ENCODE data around the gene KLHL6. TPM values are rescaled to one million over a fixed set of nuclear protein-coding genes. Genes with fewer than 3 reads are reported as not detected.

The KLHL6 gene
- 10 to 100 TPM; 32.9 to 34.6 TPM for total RNA-seq

DNA sequence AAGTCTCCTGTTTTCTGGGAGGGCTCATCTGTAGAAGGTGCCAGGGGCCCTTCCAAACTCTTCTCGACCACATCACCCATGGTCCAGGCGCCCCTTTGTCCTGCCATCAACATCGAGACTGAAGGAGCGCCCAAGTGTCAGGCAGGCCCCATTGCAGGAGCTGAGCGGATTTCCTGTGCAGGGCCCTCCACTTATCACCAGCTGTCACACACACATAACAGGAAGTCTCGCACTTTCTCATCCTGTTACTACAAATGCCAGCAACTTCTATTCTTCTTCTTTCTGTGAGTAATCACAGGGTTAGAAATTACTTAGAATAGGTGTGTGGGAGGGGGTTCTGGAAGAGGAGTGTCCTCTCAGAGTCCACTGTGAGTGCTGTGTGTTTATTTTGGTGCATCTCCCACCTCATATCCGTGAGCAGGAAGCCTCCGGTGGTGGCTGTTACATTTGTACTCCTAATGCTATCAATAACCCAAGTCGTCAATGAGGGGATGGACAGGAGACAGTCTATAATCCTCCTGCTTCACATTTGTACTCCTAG lies at the start of gene KLHL6:
KLHL6 (minus strand) TSS at position 166 of the 541 bp plus-strand sequence; CDS start at position 113, 53 bp downstream.
- CTCF ChIA-PET, result no interaction called here
- POLR2A ChIA-PET, result interaction anchor here (0.6 to 1.0 kb wide), 6 partner anchors 28 to 445 kb away, joined by 3 to 4 read pairs (median 3); partner anchors contain the start of genes KLHL24 and YEATS2

- POLR2A ChIA-PET, result no interaction called here
- CTCF ChIA-PET, result no interaction called here
These were observed 42.5 kb upstream of the KLHL6 start for GRCh38 chr3:183597959-183598358.

DNA sequence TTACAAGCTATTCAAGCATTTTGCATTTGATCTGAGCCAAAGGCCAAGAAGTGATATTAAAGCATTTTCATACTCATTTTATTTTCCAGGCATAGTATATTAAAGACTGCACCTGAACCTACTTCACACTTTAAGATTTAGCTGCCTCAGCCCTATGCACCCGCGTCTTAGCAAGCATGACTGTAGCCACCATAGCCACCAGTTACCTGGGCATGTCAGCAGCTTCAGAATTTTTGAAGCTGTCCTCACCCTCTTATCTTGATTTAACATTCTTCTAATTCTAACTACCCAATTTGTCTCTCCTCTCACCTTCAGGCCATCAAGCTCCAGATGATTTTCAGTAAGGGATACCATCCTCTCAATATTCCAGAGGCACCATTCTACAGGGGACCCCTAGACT lies 39.1 kb upstream of the KLHL6 start:
- ChIA-PET CTCF (no interaction called here), POLR2A (no interaction called here)

GRCh38 chr3:183592821-183593220 lies 37.3 kb upstream of the KLHL6 start:
- CTCF ChIA-PET, result interaction anchor here (0.6 to 2.3 kb wide), 4 partner anchors 34 to 124 kb away, joined by 3 to 6 read pairs (median 3); no protein-coding TSS in a partner anchor
- POLR2A ChIA-PET, result interaction anchor here (0.6 kb wide), 1 partner anchor 124 kb away, joined by 3 read pairs; no protein-coding TSS in a partner anchor

DNA sequence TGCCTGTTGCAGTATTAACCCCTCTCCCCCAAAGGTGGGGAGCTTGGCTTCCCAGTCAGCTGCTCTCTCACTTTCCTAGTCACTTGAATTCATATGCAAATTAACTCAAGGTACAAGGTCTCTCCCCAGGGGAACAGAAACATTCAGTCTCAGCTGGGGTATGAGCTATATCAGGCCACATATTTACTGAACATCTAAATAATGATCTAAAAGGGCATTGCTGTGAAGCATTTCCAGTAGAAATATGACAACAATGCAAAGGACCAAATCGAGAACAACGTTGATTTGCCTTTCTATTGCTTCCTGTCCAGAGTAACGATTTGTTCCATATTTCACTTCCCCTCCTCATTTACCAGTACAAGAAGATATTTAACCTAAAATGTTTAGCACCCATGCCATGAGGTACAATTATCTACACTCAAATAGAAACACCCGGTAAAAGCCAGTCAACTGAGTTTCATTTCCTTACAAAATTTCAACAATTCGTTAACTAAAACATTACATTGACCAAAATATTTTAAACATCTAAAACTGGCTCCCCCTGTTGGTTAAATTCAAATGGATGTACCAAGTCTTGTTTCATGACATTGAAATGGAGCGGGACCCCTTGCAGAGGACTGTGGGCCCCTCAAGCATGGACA lies 36.5 kb upstream of the KLHL6 start:
- POLR2A ChIA-PET, result no interaction called here
- CTCF ChIA-PET, result interaction anchor here (0.6 to 2.3 kb wide), 4 partner anchors 9 to 123 kb away, joined by 3 to 6 read pairs (median 4); no protein-coding TSS in a partner anchor

GRCh38 chr3:183590442-183590841 lies 34.9 kb upstream of the KLHL6 start:
- ChIA-PET POLR2A (no interaction called here), CTCF (interaction anchor here (1.1 to 2.3 kb wide), 2 partner anchors 24 to 121 kb away, joined by 6 read pairs; no protein-coding TSS in a partner anchor)

GRCh38 chr3:183587336-183587735 lies 31.8 kb upstream of the KLHL6 start:
- ChIA-PET POLR2A (no interaction called here), CTCF (no interaction called here)

DNA sequence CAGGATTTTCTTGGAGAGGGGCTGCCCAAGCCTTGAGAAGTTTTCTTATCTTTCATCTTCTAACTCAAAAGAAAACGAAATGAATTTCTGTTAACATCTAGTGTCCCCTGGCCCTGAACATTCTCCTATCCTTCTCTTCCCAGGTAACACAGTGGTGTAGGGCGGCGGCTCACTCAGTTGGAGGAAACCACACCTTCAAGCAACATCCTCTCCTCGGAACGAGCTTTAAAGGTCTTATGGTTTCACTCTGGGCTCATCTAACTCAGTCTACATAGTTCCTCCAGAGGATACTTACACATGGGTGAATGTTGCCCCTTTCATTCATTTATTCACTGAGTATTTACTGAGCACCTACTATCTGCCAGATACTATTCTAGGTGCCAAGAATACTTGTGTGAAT lies 31.0 kb upstream of the KLHL6 start:
- ChIA-PET CTCF (interaction anchor here (0.5 kb wide), 1 partner anchor 72 kb away, joined by 4 read pairs; no protein-coding TSS in a partner anchor), POLR2A (no interaction called here)

GRCh38 chr3:183584914-183585280 lies 29.4 kb upstream of the KLHL6 start:
- ChIA-PET POLR2A (no interaction called here), CTCF (no interaction called here)

DNA sequence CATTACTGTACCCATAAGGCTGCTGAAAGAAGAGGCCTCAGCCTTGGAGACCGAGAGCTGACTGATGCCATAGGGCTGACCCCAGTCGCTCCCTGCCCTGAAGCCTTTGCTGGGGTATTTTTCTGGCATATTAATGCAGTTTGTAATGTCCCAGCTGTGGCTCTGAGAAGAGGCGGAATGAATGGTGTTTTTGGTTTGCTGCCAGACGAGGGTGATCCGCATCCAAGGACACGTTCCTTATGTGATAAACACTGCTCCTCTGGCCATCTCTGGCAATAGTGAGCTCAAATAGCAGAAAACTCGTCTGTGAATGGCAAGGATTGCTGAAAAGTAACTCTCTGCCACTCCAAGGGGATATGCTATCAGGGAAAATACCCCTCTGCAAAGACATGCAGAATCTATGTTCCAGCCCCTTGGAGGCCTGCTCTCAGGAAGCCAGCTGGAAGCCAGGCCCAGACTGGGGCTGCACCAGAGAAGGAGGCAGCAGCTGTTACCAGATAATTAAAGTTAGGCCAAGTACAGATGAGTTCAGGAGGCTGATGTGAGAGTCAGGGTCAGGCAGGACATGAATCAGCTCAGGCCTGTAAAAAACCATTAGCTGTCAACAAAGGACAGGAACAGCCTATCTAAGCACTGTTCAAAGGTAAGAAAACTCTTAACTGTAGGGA lies 28.9 kb upstream of the KLHL6 start:
- POLR2A ChIA-PET, result no interaction called here
- CTCF ChIA-PET, result no interaction called here

GRCh38 chr3:183583331-183584245 lies 28.1 kb upstream of the KLHL6 start:
- POLR2A ChIA-PET, result no interaction called here
- CTCF ChIA-PET, result interaction anchor here (1.5 kb wide), 1 partner anchor 8 kb away, joined by 4 read pairs; no protein-coding TSS in a partner anchor

DNA sequence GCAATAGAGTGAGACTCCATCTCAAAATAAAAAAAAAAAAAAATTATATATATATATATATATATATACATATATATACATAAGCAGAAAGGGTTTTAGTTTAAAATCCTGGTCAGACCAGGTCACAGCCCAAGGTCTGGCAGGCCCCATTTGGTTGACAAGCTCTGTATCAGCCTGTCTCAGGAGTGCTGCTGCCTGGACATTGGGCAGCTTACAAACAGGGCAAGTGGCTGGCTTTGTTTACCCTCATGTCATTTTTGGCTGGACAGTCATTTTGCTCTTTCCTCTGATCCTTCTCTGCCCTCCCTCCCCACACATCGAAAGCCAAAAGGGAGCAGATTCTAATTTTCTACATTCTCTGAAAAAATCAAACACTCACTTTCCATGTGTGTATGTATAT lies 26.7 kb upstream of the KLHL6 start:
- POLR2A ChIA-PET, result no interaction called here
- CTCF ChIA-PET, result interaction anchor here (1.5 kb wide), 1 partner anchor 10 kb away, joined by 4 read pairs; no protein-coding TSS in a partner anchor

DNA sequence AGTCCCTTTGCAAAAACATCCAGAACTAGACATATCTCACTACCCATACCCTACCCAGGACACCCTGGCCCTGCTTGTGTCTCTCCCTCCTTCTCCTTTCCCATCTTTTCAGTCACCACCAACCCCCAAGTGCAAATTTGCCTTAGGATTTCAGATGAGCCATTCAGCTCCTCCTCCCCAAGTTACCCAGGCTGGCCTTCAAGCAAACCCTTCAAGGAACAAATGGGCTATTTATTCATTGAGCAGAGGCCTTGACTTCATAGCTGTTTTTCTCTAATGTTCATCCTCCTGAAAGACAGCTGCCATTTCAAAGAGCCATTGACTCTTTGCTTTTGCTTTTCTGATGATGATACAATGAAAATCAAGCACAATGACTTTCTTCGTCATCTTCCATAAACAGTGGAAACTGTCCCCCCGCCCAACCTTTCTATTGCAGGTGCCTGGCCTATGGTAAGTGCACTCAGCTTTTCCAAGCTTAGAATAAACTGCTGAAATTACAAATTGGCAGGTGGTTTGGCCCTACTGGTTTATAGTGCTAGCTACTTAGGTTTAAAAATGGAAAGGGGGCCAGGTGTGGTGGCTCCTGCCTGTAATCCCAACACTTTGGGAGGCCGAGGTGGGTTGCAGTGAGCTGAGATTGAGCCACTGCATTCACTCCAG lies 26.1 kb upstream of the KLHL6 start:
- ChIA-PET CTCF (interaction anchor here (1.4 kb wide), 1 partner anchor 112 kb away, joined by 3 read pairs; no protein-coding TSS in a partner anchor), POLR2A (no interaction called here)

GRCh38 chr3:183579967-183580900 lies 24.7 kb upstream of the KLHL6 start:
- ChIA-PET CTCF (interaction anchor here (1.4 kb wide), 1 partner anchor 111 kb away, joined by 3 read pairs; no protein-coding TSS in a partner anchor), POLR2A (no interaction called here)

DNA sequence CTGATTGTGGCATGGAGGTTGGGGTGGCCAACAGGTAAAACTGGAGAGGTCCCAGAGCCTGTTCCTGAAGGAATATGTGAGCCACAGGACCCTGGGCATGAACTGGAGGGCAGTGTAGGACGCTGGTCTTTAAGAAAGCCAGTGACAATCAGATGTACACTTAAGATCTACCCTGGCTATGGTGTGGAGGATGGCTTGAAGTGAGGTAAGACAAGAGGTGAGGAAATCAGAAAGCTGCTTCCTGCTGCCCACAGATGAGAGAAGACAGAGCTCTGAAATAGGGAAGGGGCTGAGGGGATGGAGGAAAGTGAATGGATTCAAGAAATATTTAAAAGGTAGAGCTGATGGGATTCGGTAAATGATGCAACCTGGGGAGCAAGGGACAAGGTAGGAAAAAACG lies 22.7 kb upstream of the KLHL6 start:
- ChIA-PET CTCF (no interaction called here), POLR2A (no interaction called here)

GRCh38 chr3:183577346-183577745 lies 21.8 kb upstream of the KLHL6 start:
- CTCF ChIA-PET, result no interaction called here
- POLR2A ChIA-PET, result interaction anchor here (0.5 kb wide), 1 partner anchor 295 kb away, joined by 3 read pairs; no protein-coding TSS in a partner anchor

GRCh38 chr3:183576487-183577107 lies 21.1 kb upstream of the KLHL6 start:
- POLR2A ChIA-PET, result interaction anchor here (0.5 kb wide), 1 partner anchor 295 kb away, joined by 3 read pairs; no protein-coding TSS in a partner anchor
- CTCF ChIA-PET, result no interaction called here

- ChIA-PET POLR2A (no interaction called here), CTCF (no interaction called here)
These were observed 17.4 kb upstream of the KLHL6 start for GRCh38 chr3:183572935-183573334.

All from activated CD8-positive, alpha-beta memory T cell treated with anti-CD3 and anti-CD28 coated beads for 36 hours (primary cell).